NOMO-1 treated with DMSO at 0.1 percent for 48 hours (cell line): ENCODE results near the gene CD3G.
"Not testable (repeated sequence)": the region's sequence is repeated elsewhere in the genome, so short reads cannot be mapped to it uniquely, and the experiment has no call there.

Experiments
- DNase-seq: peaks from one replicate; lab custom pipeline; 2025; ENCODE audit not compliant: unreplicated experiment; lab: John Stamatoyannopoulos, UW

CD3G gene

GRCh38 chr11:118374729-118375128 lies 30.6 kb downstream of the CD3G start:
- DNase-seq = no peak

- DNase-seq = no peak
These were observed 31.8 kb downstream of the CD3G start for GRCh38 chr11:118375978-118376377.

- no peak for DNase-seq
These were observed 35.4 kb downstream of the CD3G start for GRCh38 chr11:118379497-118379896.

GRCh38 chr11:118380571-118380970 lies 36.4 kb downstream of the CD3G start:
- no peak for DNase-seq

- no peak for DNase-seq
These were observed 38.8 kb downstream of the CD3G start for GRCh38 chr11:118382954-118383353.

- DNase-seq = no peak
These were observed 39.5 kb downstream of the CD3G start for GRCh38 chr11:118383657-118384056.

- DNase-seq = no peak
These were observed 52.0 kb downstream of the CD3G start for GRCh38 chr11:118396097-118396501.

GRCh38 chr11:118397448-118397847 lies 53.3 kb downstream of the CD3G start:
- no peak for DNase-seq

GRCh38 chr11:118398791-118399559 lies 54.8 kb downstream of the CD3G start:
- no peak for DNase-seq

- peak; percentile 83 for DNase-seq
These were observed 57.2 kb downstream of the CD3G start, which contains the start of gene ATP5MG for GRCh38 chr11:118401151-118401879. Gene ATP5MG, plus strand, starts transcription at chr11:118401606. Its CDS starts 60 bp downstream, at chr11:118401666.

GRCh38 chr11:118401880-118402590 lies 57.9 kb downstream of the CD3G start:
- peak; percentile 31 for DNase-seq

- DNase-seq = not testable (repeated sequence)
These were observed 58.5 kb downstream of the CD3G start for GRCh38 chr11:118402594-118402993.
